ENCODE data around the gene FZD10.

DNA sequence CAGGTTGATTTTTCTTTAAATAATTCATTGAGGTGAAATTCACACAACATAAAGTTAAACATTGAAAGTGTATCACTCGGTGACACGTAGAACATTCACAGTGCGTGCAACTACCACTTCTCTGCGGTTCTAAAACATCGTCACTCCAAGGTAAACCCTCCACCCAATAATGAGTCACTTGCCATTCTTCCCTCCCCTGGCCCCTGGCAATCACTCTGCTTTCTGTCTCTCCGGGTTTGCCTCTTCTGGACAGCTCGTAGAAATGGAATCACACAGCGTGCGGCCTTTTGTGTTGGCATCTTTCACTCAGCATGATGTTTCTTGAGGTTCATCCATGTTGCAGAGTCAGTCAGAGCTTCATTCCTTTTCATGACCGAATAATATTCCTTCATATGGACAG, 18.9 kb downstream of the FZD10 start:
- TF ChIP-seq RAD21 (IDR thresholded peaks at IDR 0.05; ENCODE audit: low read depth) (no peak), NFIC (IDR thresholded peaks at IDR 0.05) (no peak), CEBPB (IDR thresholded peaks at IDR 0.05) (no peak), EP300 (IDR thresholded peaks at IDR 0.05; ENCODE audit: borderline replicate concordance) (no peak), YY1 (IDR thresholded peaks at IDR 0.05; ENCODE audit: low read depth) (no peak), TAF1 (IDR thresholded peaks at IDR 0.05; ENCODE audit: low read depth) (no peak), FOXM1 (IDR thresholded peaks at IDR 0.05; ENCODE audit: borderline replicate concordance, low read depth) (no peak), EGR1 (IDR thresholded peaks at IDR 0.05) (no peak)
- TF ChIP-seq, protein P1, sequence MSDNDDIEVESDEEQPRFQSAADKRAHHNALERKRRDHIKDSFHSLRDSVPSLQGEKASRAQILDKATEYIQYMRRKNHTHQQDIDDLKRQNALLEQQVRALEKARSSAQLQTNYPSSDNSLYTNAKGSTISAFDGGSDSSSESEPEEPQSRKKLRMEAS (IDR thresholded peaks at IDR 0.05) = no peak
- TF ChIP-seq, protein P2, sequence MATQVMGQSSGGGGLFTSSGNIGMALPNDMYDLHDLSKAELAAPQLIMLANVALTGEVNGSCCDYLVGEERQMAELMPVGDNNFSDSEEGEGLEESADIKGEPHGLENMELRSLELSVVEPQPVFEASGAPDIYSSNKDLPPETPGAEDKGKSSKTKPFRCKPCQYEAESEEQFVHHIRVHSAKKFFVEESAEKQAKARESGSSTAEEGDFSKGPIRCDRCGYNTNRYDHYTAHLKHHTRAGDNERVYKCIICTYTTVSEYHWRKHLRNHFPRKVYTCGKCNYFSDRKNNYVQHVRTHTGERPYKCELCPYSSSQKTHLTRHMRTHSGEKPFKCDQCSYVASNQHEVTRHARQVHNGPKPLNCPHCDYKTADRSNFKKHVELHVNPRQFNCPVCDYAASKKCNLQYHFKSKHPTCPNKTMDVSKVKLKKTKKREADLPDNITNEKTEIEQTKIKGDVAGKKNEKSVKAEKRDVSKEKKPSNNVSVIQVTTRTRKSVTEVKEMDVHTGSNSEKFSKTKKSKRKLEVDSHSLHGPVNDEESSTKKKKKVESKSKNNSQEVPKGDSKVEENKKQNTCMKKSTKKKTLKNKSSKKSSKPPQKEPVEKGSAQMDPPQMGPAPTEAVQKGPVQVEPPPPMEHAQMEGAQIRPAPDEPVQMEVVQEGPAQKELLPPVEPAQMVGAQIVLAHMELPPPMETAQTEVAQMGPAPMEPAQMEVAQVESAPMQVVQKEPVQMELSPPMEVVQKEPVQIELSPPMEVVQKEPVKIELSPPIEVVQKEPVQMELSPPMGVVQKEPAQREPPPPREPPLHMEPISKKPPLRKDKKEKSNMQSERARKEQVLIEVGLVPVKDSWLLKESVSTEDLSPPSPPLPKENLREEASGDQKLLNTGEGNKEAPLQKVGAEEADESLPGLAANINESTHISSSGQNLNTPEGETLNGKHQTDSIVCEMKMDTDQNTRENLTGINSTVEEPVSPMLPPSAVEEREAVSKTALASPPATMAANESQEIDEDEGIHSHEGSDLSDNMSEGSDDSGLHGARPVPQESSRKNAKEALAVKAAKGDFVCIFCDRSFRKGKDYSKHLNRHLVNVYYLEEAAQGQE (IDR thresholded peaks at IDR 0.05; ENCODE audit: low read depth) = no peak
